HFF-Myc (cell line): Measurements from ENCODE around the gene LRRC19.

Experiments
- DNase-seq: peaks from one replicate; pipeline ENCODE4 v3.0.0-alpha.2; 2011; ENCODE audit warnings: low read depth; ENCODE audit errors: extremely low read depth
- H3K4me3 ChIP-seq: replicated peaks from 2 replicates; pipeline ENCODE4 v1.5.1; 2011; ENCODE audit warnings: low read depth, mild to moderate bottlenecking, control low read depth, low read length
- TF ChIP-seq, protein P1 (sequence below): IDR thresholded peaks from 2 replicates; pipeline ENCODE4 v1.5.1; 2012; ENCODE audit warnings: mild to moderate bottlenecking, low read depth, low read length, control low read depth; ENCODE audit errors: missing control alignments

The LRRC19 gene

DNA sequence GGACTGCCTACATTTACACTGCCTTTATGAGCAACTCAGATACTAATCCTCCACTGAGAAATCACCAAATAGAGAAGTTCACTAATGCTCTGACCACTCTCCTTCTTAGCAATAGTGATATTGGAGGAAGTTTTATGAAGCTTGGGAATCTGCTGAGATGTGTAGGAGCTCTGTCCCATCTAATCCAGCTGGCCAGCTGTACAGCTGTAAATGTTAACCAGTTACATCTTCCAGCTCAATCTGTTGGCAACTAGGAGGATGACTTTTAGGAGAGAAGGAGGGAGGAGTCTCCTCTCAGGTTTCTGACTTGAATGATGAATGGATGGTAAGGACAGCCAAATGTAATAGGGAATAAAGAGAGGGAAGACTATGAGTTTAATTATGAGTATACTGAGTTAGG lies 36.3 kb upstream of the LRRC19 start:
- TF ChIP-seq, protein P1, sequence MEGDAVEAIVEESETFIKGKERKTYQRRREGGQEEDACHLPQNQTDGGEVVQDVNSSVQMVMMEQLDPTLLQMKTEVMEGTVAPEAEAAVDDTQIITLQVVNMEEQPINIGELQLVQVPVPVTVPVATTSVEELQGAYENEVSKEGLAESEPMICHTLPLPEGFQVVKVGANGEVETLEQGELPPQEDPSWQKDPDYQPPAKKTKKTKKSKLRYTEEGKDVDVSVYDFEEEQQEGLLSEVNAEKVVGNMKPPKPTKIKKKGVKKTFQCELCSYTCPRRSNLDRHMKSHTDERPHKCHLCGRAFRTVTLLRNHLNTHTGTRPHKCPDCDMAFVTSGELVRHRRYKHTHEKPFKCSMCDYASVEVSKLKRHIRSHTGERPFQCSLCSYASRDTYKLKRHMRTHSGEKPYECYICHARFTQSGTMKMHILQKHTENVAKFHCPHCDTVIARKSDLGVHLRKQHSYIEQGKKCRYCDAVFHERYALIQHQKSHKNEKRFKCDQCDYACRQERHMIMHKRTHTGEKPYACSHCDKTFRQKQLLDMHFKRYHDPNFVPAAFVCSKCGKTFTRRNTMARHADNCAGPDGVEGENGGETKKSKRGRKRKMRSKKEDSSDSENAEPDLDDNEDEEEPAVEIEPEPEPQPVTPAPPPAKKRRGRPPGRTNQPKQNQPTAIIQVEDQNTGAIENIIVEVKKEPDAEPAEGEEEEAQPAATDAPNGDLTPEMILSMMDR, result no peak
- no peak for DNase-seq

DNA sequence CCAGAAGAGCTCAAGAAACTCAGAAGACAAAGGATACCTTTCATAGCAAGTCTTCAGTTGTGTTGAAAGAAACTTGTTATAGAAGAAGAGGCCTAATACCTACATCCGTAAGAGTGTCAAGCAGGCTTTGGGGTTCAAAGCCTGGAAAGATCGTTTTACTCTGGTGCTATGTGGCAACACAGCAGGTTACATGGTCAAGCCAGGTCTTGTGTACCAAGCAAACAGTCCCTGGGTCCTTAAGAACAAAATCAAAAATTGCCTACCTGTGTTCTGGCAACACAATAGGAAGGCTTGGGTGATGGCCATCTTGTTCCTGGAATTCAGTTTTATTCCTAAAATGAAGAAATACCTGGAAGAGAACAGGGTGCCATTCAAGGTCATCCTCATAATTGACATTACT lies 32.0 kb upstream of the LRRC19 start:
- no peak for DNase-seq
- no peak overlapping the region for H3K4me3 ChIP-seq
- TF ChIP-seq, protein P1, result no peak

More for the DNA sequence above, 36.3 kb upstream of the LRRC19 start:
- H3K4me3 ChIP-seq, result no peak overlapping the region

DNA sequence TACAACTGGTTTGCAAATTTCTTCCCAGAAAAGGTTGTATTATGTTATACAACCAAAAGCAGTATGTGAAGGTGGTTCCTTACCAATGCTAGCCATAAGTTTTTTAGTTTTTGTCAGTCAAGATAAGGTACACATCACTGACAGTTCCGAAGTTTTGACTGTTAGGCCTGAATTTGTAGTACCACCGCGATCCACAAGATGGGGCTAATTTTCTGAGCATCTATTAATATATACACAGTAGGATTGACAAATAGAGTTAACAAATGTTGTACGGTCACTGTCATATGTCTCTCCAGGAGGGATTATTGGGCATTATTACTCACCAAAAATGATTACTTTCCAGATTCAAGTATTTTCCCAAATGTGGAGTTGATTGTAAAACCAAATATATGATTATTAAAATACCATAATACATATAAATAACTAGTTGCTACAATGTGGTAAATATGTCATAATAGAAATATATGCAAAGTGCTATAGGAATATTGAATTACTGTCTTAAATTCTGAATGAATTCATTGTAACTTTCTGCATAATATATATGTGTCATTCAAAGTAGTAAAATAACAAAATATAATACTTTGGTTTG lies 28.4 kb upstream of the LRRC19 start:
- no peak overlapping the region for H3K4me3 ChIP-seq
- TF ChIP-seq, protein P1, result peak; percentile 66
- peak; percentile 15 for DNase-seq

DNA sequence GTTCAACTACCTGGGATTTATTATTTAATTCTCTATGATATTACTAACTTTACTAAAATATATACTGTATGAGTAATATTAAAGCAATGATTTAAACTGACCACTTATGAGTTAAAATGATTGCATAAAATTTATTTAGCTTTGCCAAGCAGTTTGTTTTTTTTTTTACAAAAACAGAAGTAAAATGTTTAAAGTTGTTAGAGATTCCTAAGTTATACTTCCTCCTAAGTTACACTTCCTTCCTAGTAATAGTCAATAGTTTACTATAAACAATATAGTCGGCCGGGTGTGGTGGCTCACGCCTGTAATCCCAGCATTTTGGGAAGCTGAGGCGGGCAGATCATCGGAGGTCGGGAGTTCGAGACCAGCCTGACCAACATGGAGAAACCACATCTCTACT lies 23.7 kb upstream of the LRRC19 start:
- DNase-seq, result no peak
- TF ChIP-seq, protein P1, result no peak
- H3K4me3 ChIP-seq, result no peak overlapping the region

DNA sequence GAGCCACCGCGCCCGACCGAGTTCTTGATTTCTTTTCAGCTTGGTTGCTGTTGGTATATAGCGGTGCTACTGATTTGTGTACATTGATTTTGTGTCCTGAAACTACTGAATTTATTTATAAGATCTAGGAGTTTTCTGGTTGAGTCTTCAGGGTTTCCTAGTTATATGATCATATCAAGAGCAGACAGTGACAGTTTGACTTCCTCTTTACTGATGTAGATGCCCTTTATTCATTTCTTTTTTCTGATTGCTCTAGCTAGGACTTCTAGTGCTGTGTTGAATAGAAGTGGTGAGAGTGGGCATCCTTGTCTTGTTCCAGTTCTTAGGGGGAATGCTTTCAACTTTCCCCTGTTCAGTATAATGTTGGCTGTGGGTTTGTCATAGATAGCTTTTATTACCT lies 17.4 kb upstream of the LRRC19 start:
- H3K4me3 ChIP-seq, result no peak overlapping the region
- TF ChIP-seq, protein P1, result no peak
- no peak for DNase-seq

DNA sequence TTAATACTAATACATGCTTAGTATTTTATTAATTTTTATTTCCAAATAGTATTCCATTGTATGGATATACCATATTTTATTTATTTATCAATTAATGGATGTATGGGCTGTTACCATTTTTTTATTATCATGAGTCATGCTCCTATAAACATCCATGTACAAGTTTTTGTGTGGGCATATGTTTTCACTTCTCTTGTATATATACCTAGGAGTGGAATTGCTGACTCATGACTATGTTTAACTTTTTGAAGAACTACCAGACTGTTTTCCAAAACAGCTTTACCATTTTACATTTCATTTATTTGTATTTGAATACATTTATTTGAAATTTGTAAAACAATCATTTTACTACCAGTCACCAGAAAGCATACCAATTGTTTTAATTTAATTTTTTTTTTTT lies 14.1 kb upstream of the LRRC19 start:
- TF ChIP-seq, protein P1, result no peak
- no peak for DNase-seq
- H3K4me3 ChIP-seq, result no peak overlapping the region
